GM21825 (cell line): Measurements from ENCODE around the gene ADARB2.
"Not testable (repeated sequence)": the region's sequence is repeated elsewhere in the genome, so short reads cannot be mapped to it uniquely, and the experiment has no call there.

Source experiments
- ATAC-seq: cut with Tn5 transposase; IDR thresholded peaks from one replicate; pipeline ENCODE4 v1.9.1; 2021; ENCODE audit warnings: mild to moderate bottlenecking, moderate library complexity; ENCODE audit not compliant: unreplicated experiment

ADARB2 gene

GRCh38 chr10:1335642-1336041 lies 401.7 kb downstream of the ADARB2 start:
- ATAC-seq = no peak

DNA sequence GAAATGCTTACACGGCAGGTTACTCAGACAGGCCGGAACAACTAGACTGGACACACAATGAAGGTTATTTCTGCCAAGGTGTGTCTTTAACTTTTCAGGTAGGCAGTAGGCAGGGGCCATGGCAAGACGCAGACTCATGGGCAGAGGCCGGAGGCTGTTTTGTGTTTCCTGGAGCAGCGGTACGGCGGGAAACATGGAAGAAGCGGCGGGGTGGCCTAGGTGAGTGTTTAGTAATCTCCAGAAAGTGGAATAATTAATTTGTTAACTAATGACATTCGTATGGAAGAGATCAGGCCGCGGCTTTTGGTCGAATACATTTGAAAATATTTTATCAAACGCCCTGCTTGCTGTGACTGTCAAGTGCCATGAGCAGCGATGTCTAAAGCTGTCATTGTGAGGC lies 403.3 kb downstream of the ADARB2 start:
- no peak for ATAC-seq

DNA sequence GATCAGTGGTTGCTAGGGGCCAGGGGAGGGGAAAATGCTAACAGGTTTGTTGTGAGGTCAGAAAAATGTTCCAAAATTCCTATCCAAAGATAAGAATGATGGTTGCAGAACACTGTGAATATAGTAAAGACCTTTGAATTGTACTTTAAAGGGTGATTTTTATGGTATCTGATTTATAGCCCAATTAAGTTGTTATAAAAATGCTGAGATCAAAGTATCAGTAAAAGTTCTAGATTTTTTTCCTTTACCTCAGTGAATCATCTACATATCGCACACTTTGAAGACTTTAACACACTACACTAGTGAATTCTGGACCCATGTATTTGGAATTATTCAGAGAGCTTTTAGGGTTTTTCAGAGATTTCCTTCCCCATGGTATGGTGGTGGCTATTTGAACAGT lies 405.8 kb downstream of the ADARB2 start:
- no peak for ATAC-seq

GRCh38 chr10:1329622-1330021 lies 407.7 kb downstream of the ADARB2 start:
- no peak for ATAC-seq

GRCh38 chr10:1328981-1329614 lies 408.2 kb downstream of the ADARB2 start:
- ATAC-seq = no peak

- no peak for ATAC-seq
Observed at GRCh38 chr10:1328161-1328823, 409.0 kb downstream of the ADARB2 start.

- no peak for ATAC-seq
Observed at GRCh38 chr10:1327759-1328158, 409.6 kb downstream of the ADARB2 start.

DNA sequence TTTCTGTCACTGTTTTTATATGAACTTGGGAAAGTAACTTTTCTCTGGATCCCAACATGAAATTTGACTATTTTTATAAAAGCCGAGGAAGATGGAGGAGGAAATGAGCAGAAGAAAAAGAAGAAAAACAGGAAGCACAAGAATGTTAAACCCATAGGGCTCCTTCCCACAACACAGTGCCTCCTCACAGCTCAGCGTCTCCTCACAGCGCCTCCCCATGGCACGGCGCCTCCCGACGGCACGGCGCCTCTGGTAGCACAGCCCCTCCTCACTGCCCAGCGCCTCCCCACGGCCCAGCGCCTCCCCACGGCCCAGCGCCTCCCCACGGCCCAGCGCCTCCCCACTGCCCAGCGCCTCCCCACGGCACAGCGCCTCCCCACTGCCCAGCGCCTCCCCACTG lies 410.8 kb downstream of the ADARB2 start:
- ATAC-seq = not testable (repeated sequence)

GRCh38 chr10:1324903-1325302 lies 412.4 kb downstream of the ADARB2 start:
- ATAC-seq = no peak

- no peak for ATAC-seq
Observed at GRCh38 chr10:1323951-1324350, 413.4 kb downstream of the ADARB2 start.

DNA sequence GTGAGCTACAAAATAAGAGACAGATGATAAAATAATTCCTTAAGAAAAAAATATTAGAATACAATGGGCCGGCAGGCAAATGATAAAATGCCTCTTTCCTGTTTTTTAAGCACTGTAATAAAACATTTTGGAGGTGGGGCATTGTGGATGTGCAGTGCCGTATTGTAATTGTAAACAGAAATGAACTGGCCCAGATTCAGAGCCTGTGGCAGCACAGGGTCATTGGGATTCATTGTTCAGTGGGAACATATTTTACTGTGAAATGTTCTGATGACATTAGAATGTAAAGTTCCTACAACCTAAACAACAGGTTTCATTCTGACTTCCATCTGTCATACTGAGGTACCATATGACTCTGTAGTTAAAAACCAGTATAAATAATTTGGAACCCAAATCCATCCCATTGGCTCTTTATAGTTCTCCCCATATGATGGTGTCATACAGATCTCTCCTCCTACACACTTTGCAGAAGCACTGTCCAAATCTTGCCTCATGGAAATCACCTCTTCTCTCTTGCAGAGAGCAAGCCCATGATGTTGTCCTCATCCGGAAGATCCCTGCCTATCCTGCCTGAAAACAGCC lies 416.5 kb downstream of the ADARB2 start:
- ATAC-seq = no peak

DNA sequence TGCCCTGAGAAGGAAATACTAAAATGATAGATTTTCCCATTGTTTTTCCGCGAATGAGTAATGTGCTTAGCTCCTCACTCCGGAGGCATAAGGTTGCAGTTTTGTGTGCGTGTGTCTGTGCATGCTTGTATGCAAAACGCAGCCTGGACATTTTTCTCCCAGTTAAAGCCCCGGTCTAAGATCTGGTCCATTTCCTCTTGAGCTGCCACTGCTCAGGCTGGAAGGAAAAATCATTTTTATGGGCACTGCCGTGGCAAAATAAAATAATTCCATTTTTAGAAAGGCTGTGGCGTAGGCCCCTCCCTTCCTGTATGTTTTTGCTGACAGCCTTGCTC lies 420.5 kb downstream of the ADARB2 start:
- ATAC-seq = no peak

GRCh38 chr10:1316121-1316808 lies 421.1 kb downstream of the ADARB2 start:
- ATAC-seq = no peak

DNA sequence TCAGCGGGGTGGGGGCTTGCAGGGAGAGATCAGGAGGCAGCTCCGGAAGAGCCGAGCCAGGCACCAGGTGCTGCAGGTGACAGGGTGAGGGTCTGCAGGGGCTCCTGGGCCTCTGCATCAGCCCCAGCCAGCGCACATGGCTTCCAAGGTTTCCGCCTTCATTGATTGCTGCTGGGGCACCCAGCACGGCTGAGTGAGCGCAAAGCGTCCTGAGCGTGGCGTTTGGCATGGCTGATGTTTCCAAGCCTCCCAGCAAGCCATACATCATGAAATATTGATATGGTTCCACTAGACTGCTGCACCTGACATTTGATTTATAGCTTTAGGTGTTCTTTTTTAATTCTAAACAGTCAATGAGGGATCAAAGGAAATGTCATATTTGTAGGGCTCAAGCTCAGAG lies 422.1 kb downstream of the ADARB2 start:
- no peak for ATAC-seq

DNA sequence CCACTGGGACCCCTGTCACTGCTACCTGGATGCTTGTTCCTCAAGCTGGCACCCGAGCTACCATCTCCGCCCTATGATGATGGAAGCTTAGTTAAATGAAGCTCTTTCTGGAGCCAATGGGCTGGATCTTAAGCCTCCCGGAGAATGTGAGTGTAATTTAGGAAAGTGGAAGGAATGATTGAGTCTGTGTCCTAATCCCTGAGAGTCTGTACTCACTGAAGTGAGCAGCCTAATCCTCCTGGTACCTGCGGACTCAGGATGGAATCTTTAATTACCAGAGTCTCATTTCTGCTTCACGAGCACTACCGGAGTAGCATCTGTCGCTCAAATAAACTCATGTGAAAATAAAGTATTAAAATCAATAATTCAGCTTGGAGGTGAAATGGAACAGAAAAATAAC lies 425.6 kb downstream of the ADARB2 start:
- ATAC-seq = no peak

DNA sequence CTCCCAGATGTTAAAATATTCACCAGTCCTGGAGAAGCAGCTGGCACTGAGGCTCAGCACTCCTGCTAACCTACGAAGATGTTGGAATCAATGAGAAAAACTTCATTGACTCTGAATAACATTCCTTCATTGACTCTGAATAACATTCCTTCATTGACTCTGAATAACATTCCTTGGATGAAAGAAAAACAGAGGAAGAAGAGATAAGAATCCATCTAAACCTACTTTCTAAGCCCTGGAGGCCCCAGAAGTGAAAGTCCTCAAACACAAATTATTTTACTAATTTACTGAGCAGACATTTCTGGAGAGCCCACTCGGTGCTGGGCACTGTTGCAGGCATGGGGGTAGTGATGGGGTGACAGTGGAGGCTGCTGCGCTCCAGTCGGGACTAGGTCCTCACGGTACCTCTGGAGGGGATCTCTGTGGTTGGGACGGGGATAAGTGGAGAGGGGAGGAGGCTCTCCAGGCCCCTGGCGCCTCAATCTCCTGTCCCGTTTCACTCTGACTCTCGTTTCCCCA lies 427.0 kb downstream of the ADARB2 start:
- no peak for ATAC-seq

GRCh38 chr10:1309617-1310270 lies 427.6 kb downstream of the ADARB2 start:
- no peak for ATAC-seq

GRCh38 chr10:1308962-1309616 lies 428.2 kb downstream of the ADARB2 start:
- no peak for ATAC-seq

DNA sequence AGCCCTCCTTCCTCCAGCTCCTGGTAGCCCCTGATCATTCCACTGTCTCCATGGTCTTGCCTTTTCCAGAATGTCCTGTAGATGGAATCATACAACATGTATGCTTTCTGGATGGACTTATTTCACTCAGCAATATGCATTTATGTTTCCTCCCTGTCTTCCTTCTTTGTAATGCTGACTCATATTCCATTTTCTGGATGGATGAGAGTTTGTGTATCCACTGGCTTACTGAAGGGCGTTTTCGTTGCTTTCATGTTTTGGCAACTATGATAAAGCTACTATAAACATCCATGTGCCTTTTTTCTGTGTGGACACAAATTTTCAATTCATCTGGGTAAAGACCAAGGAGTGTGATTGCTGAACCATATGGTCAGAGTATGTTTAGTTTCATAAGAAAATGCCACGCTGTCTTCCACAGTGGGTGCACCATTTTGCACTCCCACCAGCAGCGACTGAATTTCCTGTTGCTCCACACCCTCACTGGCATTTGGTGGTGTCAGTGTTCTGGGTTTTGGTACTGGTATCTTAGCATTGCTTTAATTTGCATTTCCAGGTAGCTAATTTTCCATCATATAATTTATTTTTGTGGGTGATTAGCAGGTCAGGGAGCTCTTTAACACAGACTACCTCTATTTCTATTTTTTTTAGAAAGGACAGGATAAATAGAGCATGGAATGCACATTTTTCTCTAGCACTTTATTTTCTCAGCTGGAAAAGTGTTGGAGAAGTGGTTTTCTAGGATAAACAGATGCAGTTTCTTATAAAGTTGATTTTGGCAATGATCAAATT lies 429.0 kb downstream of the ADARB2 start:
- ATAC-seq = no peak

DNA sequence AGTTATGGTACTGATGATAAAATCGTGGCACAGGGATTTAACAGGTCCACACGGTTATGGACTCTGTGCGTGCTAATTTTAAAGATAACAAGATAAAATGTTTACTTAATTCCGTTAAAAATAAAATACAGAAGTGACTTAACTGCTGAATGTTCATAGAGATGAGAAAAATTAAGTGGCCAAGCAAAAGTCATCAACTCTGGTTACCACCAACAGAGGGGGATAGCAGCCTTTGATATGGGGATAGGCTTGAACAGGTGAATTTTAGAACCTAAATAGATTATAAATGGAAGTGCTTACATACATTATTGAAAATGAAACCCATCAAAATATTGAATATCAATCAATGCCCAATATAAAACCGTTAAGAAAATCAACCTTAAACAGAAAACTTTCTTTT lies 436.2 kb downstream of the ADARB2 start:
- ATAC-seq = no peak
